Panc1 (cell line): Measurements from ENCODE around the gene SNRPA. TPM values are rescaled to one million over a fixed set of nuclear protein-coding genes. Genes with fewer than 3 reads are reported as not detected.

Experiments used
- ATAC-seq: fragments of 200-7000 bp; cut with Tn5 transposase; 2 replicates; pipeline ENCODE4 v1.9.1; 2020; ENCODE audit warnings: mild to moderate bottlenecking, moderate library complexity
- BruUV-seq: library from RNA; stranded (reverse); fragments of 400-500 nt; replicated peaks from 2 replicates; lab custom pipeline; 2021; lab: Mats Ljungman, UMichigan
- CTCF ChIA-PET: fragments of 300-600 bp; sonication (Branson Sonifier 250); formaldehyde crosslinking; loops from one replicate; lab custom pipeline; 2022; ENCODE audit warnings: antibody characterized with exemption; lab: Charles Lee
- POLR2A ChIA-PET: fragments of 300-600 bp; sonication (Branson Sonifier 250); formaldehyde crosslinking; loops from one replicate; lab custom pipeline; 2022; ENCODE audit warnings: antibody characterized with exemption; lab: Charles Lee
- DNase-seq: peaks from one replicate; pipeline ENCODE4 v3.0.0-alpha.2; 2010; ENCODE audit warnings: low read depth, low spot score
- H3K27ac ChIP-seq: 2 replicates; pipeline ENCODE4 v1.5.1; 2011; ENCODE audit warnings: mild to moderate bottlenecking, low read length, inconsistent platforms
- H3K27me3 ChIP-seq: fragments of 200-500 bp; sonication (Bioruptor generic); 2 replicates; pipeline ENCODE4 v1.6.0; 2014; ENCODE audit warnings: low read length, inconsistent platforms; ENCODE audit not compliant: control insufficient read depth, insufficient read depth
- H3K36me3 ChIP-seq: fragments of 200-500 bp; sonication (Bioruptor generic); 2 replicates; pipeline ENCODE4 v1.5.1; 2014; ENCODE audit warnings: inconsistent platforms, mild to moderate bottlenecking, low read length, moderate library complexity; ENCODE audit not compliant: control insufficient read depth, insufficient read depth
- H3K4me1 ChIP-seq: 2 replicates; pipeline ENCODE4 v1.5.1; 2011; ENCODE audit warnings: inconsistent platforms, mild to moderate bottlenecking, low read length, moderate library complexity; ENCODE audit not compliant: control insufficient read depth, insufficient read depth
- H3K4me3 ChIP-seq, 2 experiments: 2 replicates each; pipeline ENCODE4 v1.5.1; 2011 to 2012; ENCODE audit warnings: low read depth in 2 of 2, low read length in 2 of 2, mild to moderate bottlenecking in 2 of 2, inconsistent platforms in 1 of 2, moderate library complexity in 1 of 2
- H3K9me3 ChIP-seq: fragments of 200-500 bp; sonication (Bioruptor generic); 2 replicates; pipeline ENCODE4 v1.5.1; 2014; ENCODE audit warnings: low read depth, mild to moderate bottlenecking, inconsistent platforms, low read length, moderate library complexity; ENCODE audit not compliant: control insufficient read depth, insufficient read depth
- CTCF ChIP-seq: fragments of 450-650 bp; IDR thresholded peaks from 2 replicates; pipeline ENCODE4 v1.5.1; 2017; ENCODE audit warnings: mild to moderate bottlenecking
- POLR2AphosphoS5 ChIP-seq: IDR thresholded peaks from 2 replicates; pipeline ENCODE4 v1.6.1; 2012; ENCODE audit warnings: mild to moderate bottlenecking, low read depth, low read length, moderate library complexity
- REST ChIP-seq, 2 experiments: IDR thresholded peaks; 2 replicates each; pipeline ENCODE4 v1.6.1; 2011 to 2012; ENCODE audit warnings: low read depth in 2 of 2, control low read depth in 1 of 2, low read length in 1 of 2, mild to moderate bottlenecking in 1 of 2, moderate library complexity in 1 of 2; ENCODE audit not compliant: insufficient read depth in 1 of 2
- SIN3A ChIP-seq: IDR thresholded peaks from 2 replicates; pipeline ENCODE4 v1.6.1; 2012; ENCODE audit warnings: low read depth, mild to moderate bottlenecking, low read length, moderate library complexity, borderline replicate concordance; ENCODE audit not compliant: insufficient read depth
- TCF7L2 ChIP-seq: IDR thresholded peaks from 2 replicates; pipeline ENCODE4 v1.6.1; 2011; ENCODE audit warnings: mild to moderate bottlenecking, low read depth, low read length, inconsistent platforms
- in situ Hi-C: cut with HindIII; loops from 2 replicates; pipeline ENCODE4 v1.10.0; 2016; ENCODE audit warnings: low sequenced_read_pairs, low pct_unique_long_range_greater_than_20kb
- intact Hi-C: fragments of 100-400 bp; cut with micrococcal nuclease; formaldehyde crosslinking; loops from one replicate; pipeline ENCODE4 v1.10.0; 2022; ENCODE audit not compliant: unreplicated experiment
- total RNA-seq: library from RNA; stranded (reverse); gene quantifications from one replicate; pipeline ENCODE4 v1.2.1, GENCODE V29; 2021; ENCODE audit not compliant: unreplicated experiment

Gene SNRPA
- total RNA-seq, 1 experiment from 2014 or later: 104 TPM

GRCh38 chr19:40743926-40744325 lies 7.1 kb upstream of the SNRPA start:
- ChIA-PET CTCF (no interaction called here), POLR2A (interaction anchor here (1.4 kb wide), 1 partner anchor 22 kb away, joined by 8 read pairs; no protein-coding TSS in a partner anchor)
- H3K27ac ChIP-seq: no peak overlapping the region
- H3K4me1 ChIP-seq: no peaks in the 10 kb centered on the region
- H3K27me3 ChIP-seq: no peaks in the 10 kb centered on the region
- H3K9me3 ChIP-seq: no peaks in the 10 kb centered on the region
- BruUV-seq: no TSS peak
- H3K36me3 ChIP-seq: no peaks in the 10 kb centered on the region
- no peak for DNase-seq
- TF ChIP-seq POLR2AphosphoS5 (no peak), TCF7L2 (no peak), SIN3A (no peak), REST (IDR thresholded peaks at IDR 0.05; ENCODE audit: insufficient read depth in 1 of 2, low read depth in 2 of 2, low read length in 1 of 2) (no peak), CTCF (no peak)
- in situ Hi-C loops (no loop called here), intact Hi-C loops (no loop called here)
- H3K4me3 ChIP-seq: no peak overlapping the region
- ATAC-seq: no peak

- no peak for DNase-seq
- H3K27ac ChIP-seq: peak overlapping the region; percentile 23; the same call in 1 of the 2 replicates
- BruUV-seq: no TSS peak
- POLR2A ChIA-PET: interaction anchor here (1.4 kb wide), 1 partner anchor 23 kb away, joined by 8 read pairs; no protein-coding TSS in a partner anchor
- TF ChIP-seq CTCF: no peak
- no peak for TF ChIP-seq POLR2AphosphoS5
- TF ChIP-seq REST (IDR thresholded peaks at IDR 0.05; ENCODE audit: insufficient read depth in 1 of 2, low read depth in 2 of 2, low read length in 1 of 2): no peak
- CTCF ChIA-PET: no interaction called here
- no peak overlapping the region for H3K4me3 ChIP-seq
- no peaks in the 10 kb centered on the region for H3K9me3 ChIP-seq
- H3K36me3 ChIP-seq: no peaks in the 10 kb centered on the region; the same call in 1 of the 2 replicates
- no peaks in the 10 kb centered on the region for H3K27me3 ChIP-seq
- H3K4me1 ChIP-seq: peaks cover 6% of the 10 kb centered on the region
- intact Hi-C loops (no loop called here), in situ Hi-C loops (no loop called here)
- 0 out of 2 replicates have a peak, but pooled peaks have one; percentile 25 for ATAC-seq
These were observed 6.2 kb upstream of the SNRPA start for GRCh38 chr19:40744554-40745401.
